Chondrocyte (in vitro differentiated cells): Measurements from ENCODE around the gene KIF5A. TPM values are rescaled to one million over a fixed set of nuclear protein-coding genes. Genes with fewer than 3 reads are reported as not detected.

Experiments
- DNase-seq: peaks from one replicate; pipeline ENCODE4 v3.0.0; 2021; ENCODE audit warnings: mixed read lengths, low spot score
- H3K27ac Mint-ChIP-seq: one replicate; pipeline ENCODE4 v1.8.0; 2021; ENCODE audit warnings: mild to moderate bottlenecking, moderate library complexity, mixed read lengths; ENCODE audit not compliant: unreplicated experiment
- H3K27me3 Mint-ChIP-seq: 2 replicates; pipeline ENCODE4 v1.8.0; 2021; ENCODE audit warnings: low read depth, mixed read lengths
- H3K36me3 Mint-ChIP-seq: 2 replicates; pipeline ENCODE4 v1.8.0; 2021; ENCODE audit warnings: low read depth, mixed read lengths
- H3K4me1 Mint-ChIP-seq: 2 replicates; pipeline ENCODE4 v1.8.0; 2021; ENCODE audit warnings: low read depth, mild to moderate bottlenecking, mixed read lengths
- H3K4me3 Mint-ChIP-seq: one replicate; pipeline ENCODE4 v1.8.0; 2021; ENCODE audit warnings: mild to moderate bottlenecking, moderate library complexity, mixed read lengths; ENCODE audit not compliant: unreplicated experiment
- H3K9me3 Mint-ChIP-seq: 2 replicates; pipeline ENCODE4 v1.8.0; 2021; ENCODE audit warnings: low read depth, mixed read lengths
- total RNA-seq: library from RNA; stranded (reverse); gene quantifications from 3 replicates; pipeline ENCODE4 v1.2.1, GENCODE V29; 2021
- TF ChIP-seq, protein P1 (sequence below): fragments of 200-600 bp; sonication (generic); IDR thresholded peaks from 2 replicates; pipeline ENCODE4 v1.5.0; 2021; ENCODE audit warnings: antibody characterized with exemption, mild to moderate bottlenecking, moderate library complexity

Gene KIF5A
- total RNA-seq, 1 donor from 2014 or later = 3.5 TPM

DNA sequence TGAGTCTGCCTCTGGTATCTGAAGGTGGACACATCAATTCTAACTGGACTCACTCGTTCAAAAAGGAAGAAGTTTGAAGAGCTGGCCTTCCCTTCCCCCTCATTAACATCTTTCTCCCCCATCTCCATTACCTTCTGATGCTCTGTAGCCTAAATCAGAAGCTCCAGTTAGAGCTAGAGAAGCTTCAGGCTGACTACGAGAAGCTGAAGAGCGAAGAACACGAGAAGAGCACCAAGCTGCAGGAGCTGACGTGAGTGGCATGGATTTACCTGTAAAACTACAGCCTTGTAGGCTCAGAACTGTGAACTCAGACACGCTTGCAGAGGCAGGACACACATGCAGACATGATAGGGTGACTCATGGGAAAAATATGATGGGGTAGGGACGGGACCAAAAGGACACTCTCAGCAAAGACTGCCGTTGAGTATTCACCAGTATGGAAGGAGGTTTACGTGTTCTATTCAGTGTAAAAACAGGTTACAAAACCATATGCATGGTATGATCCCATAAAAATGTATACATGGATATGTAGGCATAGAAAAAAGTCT is 26.8 kb downstream of the KIF5A start:
- Mint-ChIP-seq H3K27me3 (no peaks in the 10 kb centered on the region), H3K36me3 (peaks cover 36% of the 10 kb centered on the region), H3K27ac (no peak overlapping the region), H3K9me3 (no peaks in the 10 kb centered on the region), H3K4me1 (no peaks in the 10 kb centered on the region), H3K4me3 (no peak overlapping the region)
- TF ChIP-seq, protein P1, sequence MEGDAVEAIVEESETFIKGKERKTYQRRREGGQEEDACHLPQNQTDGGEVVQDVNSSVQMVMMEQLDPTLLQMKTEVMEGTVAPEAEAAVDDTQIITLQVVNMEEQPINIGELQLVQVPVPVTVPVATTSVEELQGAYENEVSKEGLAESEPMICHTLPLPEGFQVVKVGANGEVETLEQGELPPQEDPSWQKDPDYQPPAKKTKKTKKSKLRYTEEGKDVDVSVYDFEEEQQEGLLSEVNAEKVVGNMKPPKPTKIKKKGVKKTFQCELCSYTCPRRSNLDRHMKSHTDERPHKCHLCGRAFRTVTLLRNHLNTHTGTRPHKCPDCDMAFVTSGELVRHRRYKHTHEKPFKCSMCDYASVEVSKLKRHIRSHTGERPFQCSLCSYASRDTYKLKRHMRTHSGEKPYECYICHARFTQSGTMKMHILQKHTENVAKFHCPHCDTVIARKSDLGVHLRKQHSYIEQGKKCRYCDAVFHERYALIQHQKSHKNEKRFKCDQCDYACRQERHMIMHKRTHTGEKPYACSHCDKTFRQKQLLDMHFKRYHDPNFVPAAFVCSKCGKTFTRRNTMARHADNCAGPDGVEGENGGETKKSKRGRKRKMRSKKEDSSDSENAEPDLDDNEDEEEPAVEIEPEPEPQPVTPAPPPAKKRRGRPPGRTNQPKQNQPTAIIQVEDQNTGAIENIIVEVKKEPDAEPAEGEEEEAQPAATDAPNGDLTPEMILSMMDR = no peak
- DNase-seq = no peak

DNA sequence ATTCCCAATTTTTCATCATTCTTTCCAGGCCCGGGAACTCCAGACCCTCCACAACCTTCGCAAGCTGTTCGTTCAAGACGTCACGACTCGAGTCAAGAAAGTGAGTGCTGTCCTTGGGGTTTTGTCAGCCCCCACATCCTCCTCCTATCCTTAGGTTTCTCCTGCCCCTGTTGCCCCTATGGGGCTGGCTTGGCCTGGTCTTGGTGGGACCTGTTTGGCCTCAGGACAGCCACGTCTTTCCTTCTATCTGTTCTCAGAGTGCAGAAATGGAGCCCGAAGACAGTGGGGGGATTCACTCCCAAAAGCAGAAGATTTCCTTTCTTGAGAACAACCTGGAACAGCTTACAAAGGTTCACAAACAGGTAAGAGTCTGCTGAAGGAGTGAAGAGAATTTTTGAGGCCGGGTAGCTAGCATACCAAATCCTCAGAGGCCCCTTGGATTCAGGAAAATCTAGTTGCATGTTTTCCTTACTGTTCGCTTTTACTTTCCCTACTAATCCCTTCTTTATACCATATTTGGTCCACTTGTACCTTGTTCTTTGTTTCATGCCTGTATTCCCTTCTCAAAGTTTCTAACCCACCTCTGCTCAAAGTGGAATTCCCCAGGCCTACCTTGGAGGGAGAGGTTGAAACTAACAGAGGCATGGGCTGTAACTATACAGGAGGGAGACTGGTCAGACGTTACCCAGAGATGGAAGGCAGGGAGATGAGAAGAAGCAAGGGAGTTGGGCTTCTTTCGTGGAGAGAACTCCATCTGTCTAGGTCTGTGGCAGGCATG is 28.3 kb downstream of the KIF5A start:
- peaks cover 25% of the 10 kb centered on the region for H3K36me3 Mint-ChIP-seq
- H3K4me1 Mint-ChIP-seq = no peaks in the 10 kb centered on the region
- no peaks in the 10 kb centered on the region for H3K27me3 Mint-ChIP-seq
- H3K4me3 Mint-ChIP-seq = no peak overlapping the region
- TF ChIP-seq, protein P1 = no peak
- no peak overlapping the region for H3K27ac Mint-ChIP-seq
- H3K9me3 Mint-ChIP-seq = no peaks in the 10 kb centered on the region
- no peak for DNase-seq

DNA sequence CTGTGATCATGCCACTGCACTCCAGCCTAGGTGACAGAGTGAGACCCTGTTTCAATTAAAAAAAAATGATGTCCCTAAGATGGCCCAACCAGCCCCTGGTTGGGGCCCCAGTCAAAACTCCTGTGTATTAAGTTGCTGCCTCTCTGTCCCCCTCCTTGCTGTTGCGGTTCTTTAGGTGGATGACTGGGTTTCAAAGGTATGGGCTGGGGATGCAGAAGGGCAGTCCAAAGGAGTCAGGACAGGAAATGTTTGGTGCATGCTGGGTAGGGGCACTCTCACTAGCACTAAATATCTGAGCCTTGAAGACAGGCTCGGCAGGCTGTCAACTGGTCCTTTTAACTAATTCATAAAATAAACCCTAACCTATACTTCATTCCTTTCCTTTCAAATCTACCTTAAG is 29.2 kb downstream of the KIF5A start:
- no peak overlapping the region for H3K4me3 Mint-ChIP-seq
- TF ChIP-seq, protein P1 = no peak
- no peaks in the 10 kb centered on the region for H3K4me1 Mint-ChIP-seq
- H3K36me3 Mint-ChIP-seq = peaks cover 25% of the 10 kb centered on the region
- H3K9me3 Mint-ChIP-seq = no peaks in the 10 kb centered on the region
- DNase-seq = no peak
- H3K27me3 Mint-ChIP-seq = no peaks in the 10 kb centered on the region
- H3K27ac Mint-ChIP-seq = no peak overlapping the region

DNA sequence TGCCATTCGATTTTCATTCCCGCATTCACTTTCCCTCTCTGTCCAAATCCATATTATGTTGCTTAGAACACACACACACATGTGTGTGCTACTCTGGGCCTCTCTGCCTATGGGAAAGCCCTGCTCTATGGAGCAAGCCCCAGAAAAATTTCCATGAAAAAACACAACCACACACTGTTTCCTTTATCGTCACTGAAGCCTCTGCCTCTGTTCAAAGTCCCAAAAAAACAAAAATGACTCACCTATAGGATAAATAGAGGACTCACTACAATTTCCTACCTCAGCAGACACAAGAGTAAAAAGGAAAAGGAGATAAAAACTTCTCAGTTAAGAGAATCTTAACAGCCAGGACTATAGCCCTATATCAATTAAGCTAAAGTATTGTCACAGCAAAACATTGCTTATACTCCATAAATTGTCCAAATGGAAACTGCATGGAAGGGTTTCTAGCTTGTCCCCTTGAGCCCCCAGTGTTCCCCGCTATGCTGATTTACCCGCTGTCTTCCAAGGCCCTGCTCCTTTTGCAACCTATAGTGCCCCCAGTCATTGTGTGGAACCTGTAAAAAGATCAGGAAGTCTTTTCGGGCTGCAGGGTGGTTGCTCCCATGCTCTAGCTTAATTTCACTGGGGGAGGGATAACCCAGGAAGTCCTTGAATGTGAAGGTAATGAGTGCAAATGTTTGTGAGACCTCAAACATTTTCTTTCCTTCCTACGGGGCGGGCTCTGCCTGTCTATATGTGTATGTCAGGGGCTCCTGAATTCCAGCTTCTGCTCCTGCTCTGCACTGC is 30.0 kb downstream of the KIF5A start:
- Mint-ChIP-seq H3K9me3 (no peaks in the 10 kb centered on the region), H3K4me3 (no peak overlapping the region), H3K27me3 (no peaks in the 10 kb centered on the region), H3K36me3 (peaks cover 24% of the 10 kb centered on the region), H3K27ac (no peak overlapping the region), H3K4me1 (no peaks in the 10 kb centered on the region)
- no peak for DNase-seq
- TF ChIP-seq, protein P1 = no peak

DNA sequence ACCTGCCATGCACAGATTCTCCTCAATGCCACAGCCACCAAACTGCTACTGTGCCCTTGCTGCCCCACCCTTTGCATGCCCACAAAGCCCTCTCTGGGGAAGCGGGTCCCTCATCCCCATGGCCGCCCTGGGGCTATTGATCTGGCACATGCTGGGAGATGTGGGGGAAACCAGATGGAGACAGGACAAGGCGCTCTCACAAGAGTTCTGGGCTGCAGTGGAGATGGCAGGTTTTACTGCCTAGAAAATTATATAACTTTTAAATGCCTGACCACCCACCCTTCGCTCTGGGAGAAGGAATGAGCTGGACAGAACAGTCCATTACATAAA is 30.6 kb downstream of the KIF5A start:
- TF ChIP-seq, protein P1 = no peak

More for the DNA sequence above, 30.6 kb downstream of the KIF5A start:
- H3K27me3 Mint-ChIP-seq = no peaks in the 10 kb centered on the region
- H3K4me1 Mint-ChIP-seq = no peaks in the 10 kb centered on the region
- H3K36me3 Mint-ChIP-seq = peaks cover 21% of the 10 kb centered on the region
- no peaks in the 10 kb centered on the region for H3K9me3 Mint-ChIP-seq
- no peak for DNase-seq
- no peak overlapping the region for H3K27ac Mint-ChIP-seq
- H3K4me3 Mint-ChIP-seq = no peak overlapping the region
